GM13976 (cell line): ENCODE measurements around the gene GJA5.

Experiments
- DNase-seq: peaks from one replicate; pipeline ENCODE4 v3.0.0; 2012; ENCODE audit warnings: low spot score
- CTCF ChIP-seq: IDR thresholded peaks from 2 replicates; pipeline ENCODE4 v1.5.1; 2012; ENCODE audit warnings: borderline replicate concordance, mild to moderate bottlenecking; ENCODE audit not compliant: insufficient read depth; ENCODE audit errors: extremely low read depth, missing control alignments, control extremely low read depth
- in situ Hi-C: fragments of 300-500 bp; cut with MboI; formaldehyde crosslinking; loops from one replicate; pipeline ENCODE4 v1.12.0; 2022; ENCODE audit warnings: low sequenced_read_pairs, mixed read lengths, inconsistent platforms; ENCODE audit not compliant: unreplicated experiment

The GJA5 gene

GRCh38 chr1:147760481-147761260, at the start of gene GJA5:
GJA5 (minus strand) TSS chr1:147760602; CDS start chr1:147759238, 1,364 bp downstream.
- in situ Hi-C loops, result no loop called here
- no peak for TF ChIP-seq CTCF
- no peak for DNase-seq

GRCh38 chr1:147809236-147809635, 48.8 kb upstream of the GJA5 start:
- no peak for DNase-seq
- in situ Hi-C loops, result no loop called here
- TF ChIP-seq CTCF, result no peak

GRCh38 chr1:147808025-147808424, 47.6 kb upstream of the GJA5 start:
- no peak for TF ChIP-seq CTCF
- no peak for DNase-seq
- in situ Hi-C loops, result no loop called here

GRCh38 chr1:147807405-147807804, 47.0 kb upstream of the GJA5 start:
- no peak for TF ChIP-seq CTCF
- no peak for DNase-seq
- in situ Hi-C loops, result no loop called here

- no peak for TF ChIP-seq CTCF
- in situ Hi-C loops, result no loop called here
- no peak for DNase-seq
Measured at GRCh38 chr1:147804942-147805723, 44.7 kb upstream of the GJA5 start.

- no peak for DNase-seq
- TF ChIP-seq CTCF, result no peak
- in situ Hi-C loops, result no loop called here
Measured at GRCh38 chr1:147800804-147801203, 40.4 kb upstream of the GJA5 start.
